WTC11 (cell line): ENCODE results near the gene FCN3.

Experiments used
- CREB1 ChIP-seq: sonication (generic); formaldehyde crosslinking; IDR thresholded peaks from 2 replicates; pipeline ENCODE4 v1.8.0; 2023; ENCODE audit warnings: mild to moderate bottlenecking, missing genetic modification reagents
- CTCF ChIP-seq: fragments of 200-600 bp; IDR thresholded peaks from 2 replicates; pipeline ENCODE4 v1.8.0; 2022; ENCODE audit warnings: antibody characterized with exemption
- HMGXB4 ChIP-seq: sonication (generic); formaldehyde crosslinking; IDR thresholded peaks from 2 replicates; pipeline ENCODE4 v1.8.1; 2023; ENCODE audit warnings: mild to moderate bottlenecking, moderate library complexity, missing genetic modification reagents
- IRF2 ChIP-seq: sonication (generic); formaldehyde crosslinking; IDR thresholded peaks from 2 replicates; pipeline ENCODE4 v1.8.0; 2022; ENCODE audit warnings: low read depth, missing genetic modification reagents, borderline replicate concordance
- SMAD4 ChIP-seq: sonication (generic); formaldehyde crosslinking; IDR thresholded peaks from 2 replicates; pipeline ENCODE4 v1.8.0; 2022; ENCODE audit warnings: mild to moderate bottlenecking, missing genetic modification reagents

GRCh38 chr1:27345272-27345671, 29.4 kb downstream of the FCN3 start:
- TF ChIP-seq CTCF (no peak), SMAD4 (no peak), IRF2 (CRISPR knock-in tag) (no peak), CREB1 (CRISPR knock-in tag) (no peak), HMGXB4 (CRISPR knock-in tag) (no peak)
